ENCODE measurements around the gene PPP2R5A. TPM values are rescaled to one million over a fixed set of nuclear protein-coding genes. Genes with fewer than 3 reads are reported as not detected.

The PPP2R5A gene
- total and polyA plus RNA-seq, 12 donors: 44.2 to 86.8 (median 57.3) TPM

- Histone ChIP-seq H3K9me3 (no peaks in the 10 kb centered on the region), H3K27me3 (no peaks in the 10 kb centered on the region), H3K36me3 (no peaks in the 10 kb centered on the region), H3K27ac (peak overlapping the region in 1 of 10 donors; percentile 78), H3K4me3 (no peak overlapping the region), H3K4me1 (peaks cover 0 to 54% (median 7%) of the 10 kb centered on the region in 9 donors)
- ATAC-seq (peak in 2 of 8 donors; percentile 30 to 31), DNase-seq (no peak)
- intact Hi-C loops (cut with DNase I): no loop called here
- no peak for TF ChIP-seq CTCF (IDR thresholded peaks at IDR 0.05)
- WGBS, 2 donors: 80 to 96% methylated on average over 4 of the region's 4 CpGs
Observed at GRCh38 chr1:212257157-212257556, 28.1 kb upstream of the PPP2R5A start.

- TF ChIP-seq CTCF (IDR thresholded peaks at IDR 0.05): no peak
- no peak overlapping the region for H3K4me3 ChIP-seq
- H3K27me3 ChIP-seq: no peaks in the 10 kb centered on the region
- WGBS, 2 donors: 88 to 90% methylated on average over 5 of the region's 5 CpGs
- H3K36me3 ChIP-seq: no peaks in the 10 kb centered on the region
- H3K9me3 ChIP-seq: no peaks in the 10 kb centered on the region
- ATAC-seq: no peak
- peaks cover 0 to 42% (median 7%) of the 10 kb centered on the region in 9 donors for H3K4me1 ChIP-seq
- intact Hi-C loops (cut with DNase I): no loop called here
- no peak for DNase-seq
- no peak overlapping the region for H3K27ac ChIP-seq
Observed at GRCh38 chr1:212259693-212260480, 25.3 kb upstream of the PPP2R5A start.

GRCh38 chr1:212260557-212261355 is 24.5 kb upstream of the PPP2R5A start:
- WGBS, 2 donors: 91 to 97% methylated on average over 3 of the region's 3 CpGs
- Histone ChIP-seq H3K4me1 (peaks cover 0 to 33% (median 4%) of the 10 kb centered on the region in 9 donors), H3K27me3 (no peaks in the 10 kb centered on the region), H3K27ac (no peak overlapping the region), H3K9me3 (no peaks in the 10 kb centered on the region), H3K36me3 (no peaks in the 10 kb centered on the region), H3K4me3 (no peak overlapping the region)
- ATAC-seq (no peak), DNase-seq (no peak)
- intact Hi-C loops (cut with DNase I): no loop called here
- TF ChIP-seq CTCF (IDR thresholded peaks at IDR 0.05): no peak

- Histone ChIP-seq H3K27ac (no peak overlapping the region), H3K4me1 (peaks cover 0 to 26% (median 0%) of the 10 kb centered on the region in 9 donors), H3K4me3 (no peak overlapping the region), H3K9me3 (no peaks in the 10 kb centered on the region), H3K36me3 (no peaks in the 10 kb centered on the region), H3K27me3 (no peaks in the 10 kb centered on the region)
- DNase-seq: no peak
- no peak for TF ChIP-seq CTCF (IDR thresholded peaks at IDR 0.05)
- 51 to 53% methylated on average over 2 of the region's 2 CpGs for WGBS, 2 donors
- intact Hi-C loops (cut with DNase I): no loop called here
- peak in 1 of 8 donors; percentile 31 for ATAC-seq
Observed at GRCh38 chr1:212261361-212261929, 23.8 kb upstream of the PPP2R5A start.

All from heart right ventricle (tissue), 16 donors.